ENCODE results near the gene MFN1. TPM values are rescaled to one million over a fixed set of nuclear protein-coding genes. Genes with fewer than 3 reads are reported as not detected.

MFN1 gene
- total RNA-seq, 1 experiment from 2014 or later = 59.0 TPM

- H3K4me3 ChIP-seq (ENCODE audit: low read depth, low read length, poor library complexity, severe bottlenecking) = no peak overlapping the region
- POLR2A ChIA-PET (ENCODE audit: low non-redundant PET) = no interaction called here
- TF ChIP-seq EZH2 (IDR thresholded peaks at IDR 0.05; ENCODE audit: borderline replicate concordance, low read depth, low read length, poor library complexity, severe bottlenecking) = no peak
- no peak for TF ChIP-seq CTCF (conservative IDR thresholded peaks at IDR 0.05; ENCODE audit: low read depth, low read length)
- intact Hi-C loops (cut with micrococcal nuclease; ENCODE audit: unreplicated experiment) = no loop called here
- H3K4me1 ChIP-seq (ENCODE audit: insufficient read depth, low read length, poor library complexity, severe bottlenecking) = no peaks in the 10 kb centered on the region
- no peaks in the 10 kb centered on the region for H3K27me3 ChIP-seq (replicated peaks; ENCODE audit: insufficient read depth, low read depth, low read length, poor library complexity)
- H3K9me3 ChIP-seq (ENCODE audit: low read depth, low read length, poor library complexity, severe bottlenecking) = no peaks in the 10 kb centered on the region
- DNase-seq (ENCODE audit: low spot score) = no peak
- H3K27ac ChIP-seq (ENCODE audit: low read depth, low read length, poor library complexity, severe bottlenecking) = no peak overlapping the region
- H3K36me3 ChIP-seq (ENCODE audit: insufficient read depth, low read length, poor library complexity, severe bottlenecking) = peaks cover 49% of the 10 kb centered on the region
- CTCF ChIA-PET = no interaction called here
- no TSS peak for BruUV-seq (replicated peaks)
Observed at GRCh38 chr3:179415377-179415776, 67.9 kb downstream of the MFN1 start.

DNA sequence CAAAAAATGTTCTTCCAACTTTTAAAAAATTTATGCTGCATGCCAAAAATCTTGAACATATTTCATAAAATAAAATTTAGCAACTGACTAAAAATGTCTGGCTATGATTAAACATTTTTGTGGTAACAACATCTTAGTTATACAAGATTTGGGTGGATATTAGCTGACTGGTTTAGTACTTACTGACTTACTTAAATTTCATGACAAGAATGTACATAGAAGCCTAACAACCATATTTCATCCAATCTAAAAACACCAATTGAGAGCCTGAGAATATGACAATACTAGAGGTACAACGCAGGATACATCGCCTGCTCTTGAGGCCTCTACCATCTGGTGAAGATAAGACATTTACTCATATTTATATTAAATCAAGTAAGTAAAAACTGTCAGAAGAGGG lies 69.2 kb downstream of the MFN1 start:
- Histone ChIP-seq H3K27ac (ENCODE audit: low read depth, low read length, poor library complexity, severe bottlenecking) (no peak overlapping the region), H3K4me1 (ENCODE audit: insufficient read depth, low read length, poor library complexity, severe bottlenecking) (no peaks in the 10 kb centered on the region), H3K36me3 (ENCODE audit: insufficient read depth, low read length, poor library complexity, severe bottlenecking) (peaks cover 55% of the 10 kb centered on the region), H3K9me3 (ENCODE audit: low read depth, low read length, poor library complexity, severe bottlenecking) (no peaks in the 10 kb centered on the region), H3K27me3 (replicated peaks; ENCODE audit: insufficient read depth, low read depth, low read length, poor library complexity) (no peaks in the 10 kb centered on the region), H3K4me3 (ENCODE audit: low read depth, low read length, poor library complexity, severe bottlenecking) (no peak overlapping the region)
- intact Hi-C loops (cut with micrococcal nuclease; ENCODE audit: unreplicated experiment) = no loop called here
- CTCF ChIA-PET = no interaction called here
- POLR2A ChIA-PET (ENCODE audit: low non-redundant PET) = no interaction called here
- DNase-seq (ENCODE audit: low spot score) = no peak
- BruUV-seq (replicated peaks) = no TSS peak
- TF ChIP-seq CTCF (conservative IDR thresholded peaks at IDR 0.05; ENCODE audit: low read depth, low read length) (no peak), EZH2 (IDR thresholded peaks at IDR 0.05; ENCODE audit: borderline replicate concordance, low read depth, low read length, poor library complexity, severe bottlenecking) (no peak)

DNA sequence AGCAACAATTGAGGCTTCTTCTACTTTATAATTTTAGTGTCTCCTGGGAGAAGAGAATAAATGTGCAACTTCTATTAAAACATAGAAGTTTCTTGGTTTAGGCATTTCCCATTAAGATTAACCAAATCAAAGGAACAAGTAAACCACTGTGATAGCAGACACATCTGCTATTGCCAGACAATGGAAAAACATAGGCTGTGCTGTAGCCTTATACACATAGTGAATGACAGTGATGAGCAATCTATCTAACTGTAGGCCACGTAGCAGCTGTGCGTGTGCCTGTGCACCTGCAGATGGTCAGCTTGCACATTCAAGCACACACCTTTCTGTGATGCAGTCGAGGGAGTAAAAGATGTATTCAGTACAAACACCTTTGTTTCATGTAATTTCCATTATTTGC lies 71.1 kb downstream of the MFN1 start:
- TF ChIP-seq EZH2 (IDR thresholded peaks at IDR 0.05; ENCODE audit: borderline replicate concordance, low read depth, low read length, poor library complexity, severe bottlenecking) (no peak), CTCF (conservative IDR thresholded peaks at IDR 0.05; ENCODE audit: low read depth, low read length) (no peak)
- ChIA-PET CTCF (no interaction called here), POLR2A (ENCODE audit: low non-redundant PET) (no interaction called here)
- no TSS peak for BruUV-seq (replicated peaks)
- DNase-seq (ENCODE audit: low spot score) = no peak
- Histone ChIP-seq H3K9me3 (ENCODE audit: low read depth, low read length, poor library complexity, severe bottlenecking) (no peaks in the 10 kb centered on the region), H3K4me3 (ENCODE audit: low read depth, low read length, poor library complexity, severe bottlenecking) (no peak overlapping the region), H3K27me3 (replicated peaks; ENCODE audit: insufficient read depth, low read depth, low read length, poor library complexity) (no peaks in the 10 kb centered on the region), H3K36me3 (ENCODE audit: insufficient read depth, low read length, poor library complexity, severe bottlenecking) (peaks cover 42% of the 10 kb centered on the region), H3K27ac (ENCODE audit: low read depth, low read length, poor library complexity, severe bottlenecking) (no peak overlapping the region), H3K4me1 (ENCODE audit: insufficient read depth, low read length, poor library complexity, severe bottlenecking) (no peaks in the 10 kb centered on the region)
- intact Hi-C loops (cut with micrococcal nuclease; ENCODE audit: unreplicated experiment) = no loop called here

All from A673 (cell line).